WTC11 (cell line): ENCODE measurements around the gene TBC1D4. TPM values are rescaled to one million over a fixed set of nuclear protein-coding genes. Genes with fewer than 3 reads are reported as not detected.

Source experiments
- ATAC-seq: fragments of 200-7000 bp; cut with Tn5 transposase; 2 replicates; pipeline ENCODE4 v1.10.0; 2021; ENCODE audit warnings: mild to moderate bottlenecking, moderate library complexity
- CTCF ChIA-PET: fragments of 300-600 bp; sonication (Branson Sonifier 250); formaldehyde crosslinking; loops from one replicate; lab custom pipeline; 2021; ENCODE audit warnings: antibody characterized with exemption; lab: Charles Lee
- POLR2A ChIA-PET: fragments of 350-600 bp; sonication (Branson Sonifier 250); formaldehyde crosslinking; loops from one replicate; lab custom pipeline; 2021; ENCODE audit warnings: antibody characterized with exemption; lab: Charles Lee
- DNase-seq: peaks from one replicate; pipeline ENCODE4 v3.0.0; 2021; ENCODE audit warnings: low spot score
- H3K27ac Mint-ChIP-seq: 2 replicates; pipeline ENCODE4 v1.8.0; 2021; ENCODE audit warnings: mixed read lengths
- H3K27me3 Mint-ChIP-seq: 2 replicates; pipeline ENCODE4 v1.8.0; 2021; ENCODE audit warnings: low read depth, mild to moderate bottlenecking, moderate library complexity, mixed read lengths
- H3K36me3 Mint-ChIP-seq: 2 replicates; pipeline ENCODE4 v1.8.0; 2021; ENCODE audit warnings: mixed read lengths
- H3K4me1 Mint-ChIP-seq: 2 replicates; pipeline ENCODE4 v1.8.0; 2022; ENCODE audit warnings: mixed read lengths
- H3K4me3 Mint-ChIP-seq: 2 replicates; pipeline ENCODE4 v1.8.0; 2021; ENCODE audit warnings: mild to moderate bottlenecking, moderate library complexity, mixed read lengths
- H3K9me3 Mint-ChIP-seq: 2 replicates; pipeline ENCODE4 v1.8.0; 2021; ENCODE audit warnings: mixed read lengths
- CREM ChIP-seq: sonication (generic); formaldehyde crosslinking; IDR thresholded peaks from 2 replicates; pipeline ENCODE4 v1.8.1; 2022; ENCODE audit warnings: mild to moderate bottlenecking, missing genetic modification reagents, moderate library complexity
- ETV6 ChIP-seq: sonication (generic); formaldehyde crosslinking; IDR thresholded peaks from 2 replicates; pipeline ENCODE4 v1.8.1; 2022; ENCODE audit warnings: mild to moderate bottlenecking, missing genetic modification reagents
- FOXP1 ChIP-seq: sonication (generic); formaldehyde crosslinking; IDR thresholded peaks from 2 replicates; pipeline ENCODE4 v1.8.0; 2022; ENCODE audit warnings: missing genetic modification reagents, mild to moderate bottlenecking, moderate library complexity, borderline replicate concordance
- NFE2L1 ChIP-seq: sonication (generic); formaldehyde crosslinking; IDR thresholded peaks from 2 replicates; pipeline ENCODE4 v1.8.1; 2023; ENCODE audit warnings: missing genetic modification reagents
- NR2C2 ChIP-seq: sonication (generic); formaldehyde crosslinking; IDR thresholded peaks from 2 replicates; pipeline ENCODE4 v1.8.0; 2022; ENCODE audit warnings: mild to moderate bottlenecking, missing genetic modification reagents
- SMAD3 ChIP-seq: sonication (generic); formaldehyde crosslinking; IDR thresholded peaks from 2 replicates; pipeline ENCODE4 v1.8.0; 2022; ENCODE audit warnings: missing genetic modification reagents, mild to moderate bottlenecking, borderline replicate concordance
- SP1 ChIP-seq: sonication (generic); formaldehyde crosslinking; conservative IDR thresholded peaks from 2 replicates; pipeline ENCODE4 v1.8.1; 2022; ENCODE audit warnings: missing genetic modification reagents
- ZNF121 ChIP-seq: sonication (generic); formaldehyde crosslinking; IDR thresholded peaks from 2 replicates; pipeline ENCODE4 v1.8.0; 2023; ENCODE audit warnings: missing genetic modification reagents
- total RNA-seq: library from RNA; stranded (reverse); gene quantifications from 3 replicates; pipeline ENCODE4 v1.2.3, GENCODE V29; 2021
- TF ChIP-seq, protein P1 (sequence below): sonication (generic); formaldehyde crosslinking; IDR thresholded peaks from 2 replicates; pipeline ENCODE4 v1.8.1; 2022; ENCODE audit warnings: mild to moderate bottlenecking, missing genetic modification reagents, moderate library complexity, borderline replicate concordance
- TF ChIP-seq, protein P2 (sequence below): sonication (generic); formaldehyde crosslinking; IDR thresholded peaks from 2 replicates; pipeline ENCODE4 v1.8.0; 2023; ENCODE audit warnings: missing genetic modification reagents
- TF ChIP-seq, protein P3 (sequence below): sonication (generic); formaldehyde crosslinking; IDR thresholded peaks from 2 replicates; pipeline ENCODE4 v1.8.1; 2022; ENCODE audit warnings: low read depth, mild to moderate bottlenecking, moderate library complexity, missing genetic modification reagents, borderline replicate concordance
- TF ChIP-seq, protein P4 (sequence below): sonication (generic); formaldehyde crosslinking; IDR thresholded peaks from 2 replicates; pipeline ENCODE4 v1.8.1; 2023; ENCODE audit warnings: mild to moderate bottlenecking, moderate library complexity, missing genetic modification reagents
- TF ChIP-seq, protein P5 (sequence below): sonication (generic); formaldehyde crosslinking; IDR thresholded peaks from 2 replicates; pipeline ENCODE4 v1.8.1; 2022; ENCODE audit warnings: missing genetic modification reagents, borderline replicate concordance
- TF ChIP-seq, protein P6 (sequence below): fragments of 250-450 bp; sonication (Bioruptor Pico); IDR thresholded peaks from 2 replicates; pipeline ENCODE4 v2.1.2; 2022; ENCODE audit warnings: mild to moderate bottlenecking, moderate library complexity
- TF ChIP-seq, protein P7 (sequence below): fragments of 250-450 bp; sonication (Bioruptor Pico); IDR thresholded peaks from 2 replicates; pipeline ENCODE4 v1.9.0; 2021; ENCODE audit warnings: moderate library complexity, mild to moderate bottlenecking, inconsistent platforms, borderline replicate concordance
- TF ChIP-seq, protein P8 (sequence below): sonication (generic); formaldehyde crosslinking; IDR thresholded peaks from 2 replicates; pipeline ENCODE4 v1.8.0; 2022; ENCODE audit warnings: missing genetic modification reagents

TBC1D4 gene
- total RNA-seq, 1 experiment from 2014 or later, result 37.1 TPM

DNA sequence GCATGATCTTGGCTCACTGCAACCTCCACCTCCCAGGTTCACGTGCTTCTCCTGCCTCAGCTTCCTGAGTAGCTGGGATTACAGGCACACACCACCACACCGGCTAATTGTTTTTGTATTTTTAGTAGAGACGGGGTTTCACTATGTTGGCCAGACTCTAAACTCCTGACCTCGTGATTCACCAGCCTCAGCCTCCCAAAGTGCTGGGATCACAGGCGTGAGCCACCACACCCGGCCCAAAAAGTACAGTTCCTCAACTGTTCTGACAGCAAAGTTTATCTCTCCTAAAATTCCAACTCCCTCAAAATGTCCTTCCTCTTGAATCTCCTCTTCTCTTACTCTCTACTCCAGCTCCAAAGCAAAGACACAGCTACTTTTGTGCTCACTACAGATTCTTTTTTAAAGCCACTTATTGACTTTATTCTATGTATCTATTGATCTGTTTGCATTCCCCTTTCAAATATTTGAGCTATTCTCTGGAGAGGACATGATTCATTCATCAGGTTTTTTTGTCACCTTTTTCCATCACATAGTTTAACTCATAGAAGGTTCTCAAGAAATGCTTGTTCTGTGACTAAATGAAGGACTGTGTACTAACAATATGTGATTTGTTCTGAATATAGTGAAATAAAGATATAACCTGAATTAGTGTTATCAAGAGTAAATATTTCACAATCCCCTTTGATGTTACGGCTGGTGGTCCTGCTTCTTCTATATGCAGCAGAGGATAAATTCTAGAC is 142.2 kb downstream of the TBC1D4 start (continued):
- TF ChIP-seq, protein P1, sequence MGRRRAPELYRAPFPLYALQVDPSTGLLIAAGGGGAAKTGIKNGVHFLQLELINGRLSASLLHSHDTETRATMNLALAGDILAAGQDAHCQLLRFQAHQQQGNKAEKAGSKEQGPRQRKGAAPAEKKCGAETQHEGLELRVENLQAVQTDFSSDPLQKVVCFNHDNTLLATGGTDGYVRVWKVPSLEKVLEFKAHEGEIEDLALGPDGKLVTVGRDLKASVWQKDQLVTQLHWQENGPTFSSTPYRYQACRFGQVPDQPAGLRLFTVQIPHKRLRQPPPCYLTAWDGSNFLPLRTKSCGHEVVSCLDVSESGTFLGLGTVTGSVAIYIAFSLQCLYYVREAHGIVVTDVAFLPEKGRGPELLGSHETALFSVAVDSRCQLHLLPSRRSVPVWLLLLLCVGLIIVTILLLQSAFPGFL (CRISPR knock-in tag), result no peak

DNA sequence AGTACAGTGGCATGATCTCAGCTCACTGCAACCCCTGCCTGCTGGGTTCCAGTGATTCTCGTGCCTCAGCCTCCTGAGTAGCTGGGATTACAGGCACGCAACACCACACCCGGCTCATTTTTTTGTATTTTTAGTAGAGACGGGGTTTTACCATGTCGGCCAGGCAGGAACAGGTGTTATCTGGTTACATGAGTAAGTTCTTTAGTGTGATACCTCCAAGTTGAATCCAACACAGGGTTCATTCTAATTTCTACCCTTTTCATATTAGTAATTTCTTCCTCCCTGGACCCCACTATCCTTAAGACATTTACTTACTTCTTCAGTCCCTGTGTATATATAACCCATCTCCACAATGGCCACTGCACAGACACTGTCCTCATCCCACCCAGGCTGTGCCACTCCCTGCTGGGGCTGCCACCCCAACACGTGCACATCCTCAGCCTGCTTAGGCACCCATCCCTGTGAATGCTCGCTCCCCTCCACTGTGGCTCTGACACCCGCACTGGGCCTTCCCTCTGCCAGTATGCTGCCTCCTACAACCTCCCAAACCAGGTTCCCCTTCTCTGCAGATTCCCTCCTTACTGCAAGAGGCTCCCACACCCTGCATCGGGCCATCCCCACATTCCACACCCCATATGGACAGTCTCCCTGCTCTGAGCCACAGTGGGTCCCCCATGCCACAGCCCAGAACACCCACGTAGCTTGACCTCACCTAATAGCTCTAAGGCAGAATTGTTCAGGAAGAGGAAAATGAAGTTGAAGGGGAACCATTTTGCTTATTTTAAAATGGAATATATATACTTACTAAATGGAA is 147.1 kb downstream of the TBC1D4 start:
- peaks cover 18% of the 10 kb centered on the region for H3K4me1 Mint-ChIP-seq
- ChIA-PET CTCF (no interaction called here), POLR2A (no interaction called here)
- TF ChIP-seq, protein P2, sequence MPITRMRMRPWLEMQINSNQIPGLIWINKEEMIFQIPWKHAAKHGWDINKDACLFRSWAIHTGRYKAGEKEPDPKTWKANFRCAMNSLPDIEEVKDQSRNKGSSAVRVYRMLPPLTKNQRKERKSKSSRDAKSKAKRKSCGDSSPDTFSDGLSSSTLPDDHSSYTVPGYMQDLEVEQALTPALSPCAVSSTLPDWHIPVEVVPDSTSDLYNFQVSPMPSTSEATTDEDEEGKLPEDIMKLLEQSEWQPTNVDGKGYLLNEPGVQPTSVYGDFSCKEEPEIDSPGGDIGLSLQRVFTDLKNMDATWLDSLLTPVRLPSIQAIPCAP (CRISPR knock-in tag), result no peak
- TF ChIP-seq FOXP1, result no peak
- TF ChIP-seq, protein P3, sequence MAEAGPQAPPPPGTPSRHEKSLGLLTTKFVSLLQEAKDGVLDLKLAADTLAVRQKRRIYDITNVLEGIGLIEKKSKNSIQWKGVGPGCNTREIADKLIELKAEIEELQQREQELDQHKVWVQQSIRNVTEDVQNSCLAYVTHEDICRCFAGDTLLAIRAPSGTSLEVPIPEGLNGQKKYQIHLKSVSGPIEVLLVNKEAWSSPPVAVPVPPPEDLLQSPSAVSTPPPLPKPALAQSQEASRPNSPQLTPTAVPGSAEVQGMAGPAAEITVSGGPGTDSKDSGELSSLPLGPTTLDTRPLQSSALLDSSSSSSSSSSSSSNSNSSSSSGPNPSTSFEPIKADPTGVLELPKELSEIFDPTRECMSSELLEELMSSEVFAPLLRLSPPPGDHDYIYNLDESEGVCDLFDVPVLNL, result no peak
- no peak for TF ChIP-seq CREM (CRISPR knock-in tag)
- TF ChIP-seq, protein P4, sequence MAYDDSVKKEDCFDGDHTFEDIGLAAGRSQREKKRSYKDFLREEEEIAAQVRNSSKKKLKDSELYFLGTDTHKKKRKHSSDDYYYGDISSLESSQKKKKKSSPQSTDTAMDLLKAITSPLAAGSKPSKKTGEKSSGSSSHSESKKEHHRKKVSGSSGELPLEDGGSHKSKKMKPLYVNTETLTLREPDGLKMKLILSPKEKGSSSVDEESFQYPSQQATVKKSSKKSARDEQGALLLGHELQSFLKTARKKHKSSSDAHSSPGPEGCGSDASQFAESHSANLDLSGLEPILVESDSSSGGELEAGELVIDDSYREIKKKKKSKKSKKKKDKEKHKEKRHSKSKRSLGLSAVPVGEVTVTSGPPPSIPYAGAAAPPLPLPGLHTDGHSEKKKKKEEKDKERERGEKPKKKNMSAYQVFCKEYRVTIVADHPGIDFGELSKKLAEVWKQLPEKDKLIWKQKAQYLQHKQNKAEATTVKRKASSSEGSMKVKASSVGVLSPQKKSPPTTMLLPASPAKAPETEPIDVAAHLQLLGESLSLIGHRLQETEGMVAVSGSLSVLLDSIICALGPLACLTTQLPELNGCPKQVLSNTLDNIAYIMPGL (CRISPR knock-in tag), result no peak
- TF ChIP-seq ZNF121 (CRISPR knock-in tag), result no peak
- no peak for TF ChIP-seq NFE2L1 (CRISPR knock-in tag)
- TF ChIP-seq SP1 (CRISPR knock-in tag), result no peak
- TF ChIP-seq, protein P5, sequence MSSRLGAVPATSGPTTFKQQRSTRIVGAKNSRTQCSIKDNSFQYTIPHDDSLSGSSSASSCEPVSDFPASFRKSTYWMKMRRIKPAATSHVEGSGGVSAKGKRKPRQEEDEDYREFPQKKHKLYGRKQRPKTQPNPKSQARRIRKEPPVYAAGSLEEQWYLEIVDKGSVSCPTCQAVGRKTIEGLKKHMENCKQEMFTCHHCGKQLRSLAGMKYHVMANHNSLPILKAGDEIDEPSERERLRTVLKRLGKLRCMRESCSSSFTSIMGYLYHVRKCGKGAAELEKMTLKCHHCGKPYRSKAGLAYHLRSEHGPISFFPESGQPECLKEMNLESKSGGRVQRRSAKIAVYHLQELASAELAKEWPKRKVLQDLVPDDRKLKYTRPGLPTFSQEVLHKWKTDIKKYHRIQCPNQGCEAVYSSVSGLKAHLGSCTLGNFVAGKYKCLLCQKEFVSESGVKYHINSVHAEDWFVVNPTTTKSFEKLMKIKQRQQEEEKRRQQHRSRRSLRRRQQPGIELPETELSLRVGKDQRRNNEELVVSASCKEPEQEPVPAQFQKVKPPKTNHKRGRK (CRISPR knock-in tag), result no peak
- H3K9me3 Mint-ChIP-seq, result no peaks in the 10 kb centered on the region
- ATAC-seq (no peak), DNase-seq (no peak)
- no peak overlapping the region for H3K4me3 Mint-ChIP-seq
- no peaks in the 10 kb centered on the region for H3K27me3 Mint-ChIP-seq
- no peak overlapping the region for H3K27ac Mint-ChIP-seq
- H3K36me3 Mint-ChIP-seq, result peaks cover 26% of the 10 kb centered on the region

DNA sequence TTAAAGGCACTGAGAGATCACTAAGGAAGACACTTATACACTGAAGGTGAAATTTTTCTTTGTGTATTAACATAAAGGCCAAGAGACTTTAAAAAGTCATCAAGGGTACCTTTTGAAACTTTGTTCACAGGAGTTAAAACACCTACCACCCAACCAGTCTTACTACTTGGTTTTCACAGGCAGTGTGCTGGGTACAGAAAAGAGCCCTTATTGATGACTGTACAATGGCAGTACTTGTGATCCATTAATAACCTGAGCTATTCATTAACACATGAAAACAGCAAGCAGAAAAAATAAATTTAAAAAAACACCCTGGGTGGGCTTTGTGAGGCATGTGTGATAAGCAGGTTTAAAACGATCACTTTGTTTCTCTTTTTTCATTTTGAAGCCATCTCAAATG is 148.9 kb downstream of the TBC1D4 start:
- POLR2A ChIA-PET, result no interaction called here
- Mint-ChIP-seq H3K36me3 (peaks cover 21% of the 10 kb centered on the region), H3K4me3 (no peak overlapping the region), H3K4me1 (peaks cover 28% of the 10 kb centered on the region), H3K27ac (no peak overlapping the region), H3K27me3 (no peaks in the 10 kb centered on the region), H3K9me3 (no peaks in the 10 kb centered on the region)
- no peak for DNase-seq
- no peak for ATAC-seq
- CTCF ChIA-PET, result no interaction called here
- TF ChIP-seq, protein P6, sequence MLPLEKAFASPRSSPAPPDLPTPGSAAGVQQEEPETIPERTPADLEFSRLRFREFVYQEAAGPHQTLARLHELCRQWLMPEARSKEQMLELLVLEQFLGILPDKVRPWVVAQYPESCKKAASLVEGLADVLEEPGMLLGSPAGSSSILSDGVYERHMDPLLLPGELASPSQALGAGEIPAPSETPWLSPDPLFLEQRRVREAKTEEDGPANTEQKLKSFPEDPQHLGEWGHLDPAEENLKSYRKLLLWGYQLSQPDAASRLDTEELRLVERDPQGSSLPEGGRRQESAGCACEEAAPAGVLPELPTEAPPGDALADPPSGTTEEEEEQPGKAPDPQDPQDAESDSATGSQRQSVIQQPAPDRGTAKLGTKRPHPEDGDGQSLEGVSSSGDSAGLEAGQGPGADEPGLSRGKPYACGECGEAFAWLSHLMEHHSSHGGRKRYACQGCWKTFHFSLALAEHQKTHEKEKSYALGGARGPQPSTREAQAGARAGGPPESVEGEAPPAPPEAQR (CRISPR knock-in tag), result no peak
- TF ChIP-seq, protein P5 (CRISPR knock-in tag), result no peak
- TF ChIP-seq SMAD3 (CRISPR knock-in tag) (no peak), NR2C2 (CRISPR knock-in tag) (no peak), ETV6 (CRISPR knock-in tag) (no peak)
- TF ChIP-seq, protein P7, sequence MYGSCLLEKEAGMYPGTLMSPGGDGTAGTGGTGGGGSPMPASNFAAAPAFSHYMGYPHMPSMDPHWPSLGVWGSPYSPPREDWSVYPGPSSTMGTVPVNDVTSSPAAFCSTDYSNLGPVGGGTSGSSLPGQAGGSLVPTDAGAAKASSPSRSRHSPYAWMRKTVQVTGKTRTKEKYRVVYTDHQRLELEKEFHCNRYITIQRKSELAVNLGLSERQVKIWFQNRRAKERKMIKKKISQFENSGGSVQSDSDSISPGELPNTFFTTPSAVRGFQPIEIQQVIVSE (CRISPR knock-in tag), result no peak
- TF ChIP-seq, protein P8, sequence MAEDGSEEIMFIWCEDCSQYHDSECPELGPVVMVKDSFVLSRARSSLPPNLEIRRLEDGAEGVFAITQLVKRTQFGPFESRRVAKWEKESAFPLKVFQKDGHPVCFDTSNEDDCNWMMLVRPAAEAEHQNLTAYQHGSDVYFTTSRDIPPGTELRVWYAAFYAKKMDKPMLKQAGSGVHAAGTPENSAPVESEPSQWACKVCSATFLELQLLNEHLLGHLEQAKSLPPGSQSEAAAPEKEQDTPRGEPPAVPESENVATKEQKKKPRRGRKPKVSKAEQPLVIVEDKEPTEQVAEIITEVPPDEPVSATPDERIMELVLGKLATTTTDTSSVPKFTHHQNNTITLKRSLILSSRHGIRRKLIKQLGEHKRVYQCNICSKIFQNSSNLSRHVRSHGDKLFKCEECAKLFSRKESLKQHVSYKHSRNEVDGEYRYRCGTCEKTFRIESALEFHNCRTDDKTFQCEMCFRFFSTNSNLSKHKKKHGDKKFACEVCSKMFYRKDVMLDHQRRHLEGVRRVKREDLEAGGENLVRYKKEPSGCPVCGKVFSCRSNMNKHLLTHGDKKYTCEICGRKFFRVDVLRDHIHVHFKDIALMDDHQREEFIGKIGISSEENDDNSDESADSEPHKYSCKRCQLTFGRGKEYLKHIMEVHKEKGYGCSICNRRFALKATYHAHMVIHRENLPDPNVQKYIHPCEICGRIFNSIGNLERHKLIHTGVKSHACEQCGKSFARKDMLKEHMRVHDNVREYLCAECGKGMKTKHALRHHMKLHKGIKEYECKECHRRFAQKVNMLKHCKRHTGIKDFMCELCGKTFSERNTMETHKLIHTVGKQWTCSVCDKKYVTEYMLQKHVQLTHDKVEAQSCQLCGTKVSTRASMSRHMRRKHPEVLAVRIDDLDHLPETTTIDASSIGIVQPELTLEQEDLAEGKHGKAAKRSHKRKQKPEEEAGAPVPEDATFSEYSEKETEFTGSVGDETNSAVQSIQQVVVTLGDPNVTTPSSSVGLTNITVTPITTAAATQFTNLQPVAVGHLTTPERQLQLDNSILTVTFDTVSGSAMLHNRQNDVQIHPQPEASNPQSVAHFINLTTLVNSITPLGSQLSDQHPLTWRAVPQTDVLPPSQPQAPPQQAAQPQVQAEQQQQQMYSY (CRISPR knock-in tag), result no peak
